ENCODE results near the gene LIN52. TPM values are rescaled to one million over a fixed set of nuclear protein-coding genes. Genes with fewer than 3 reads are reported as not detected.

Gene LIN52
- total and polyA plus RNA-seq, 2 of the 8 experiments (the other 6 are each of a cell fraction or from before 2014, with no cell fraction given) = 6.8 to 11.6 TPM

GRCh38 chr14:74248017-74248416 is 163.3 kb downstream of the LIN52 start (continued):
- TF ChIP-seq CTCF (IDR thresholded peaks at IDR 0.05; ENCODE audit: control extremely low read depth in 1 of 3, insufficient read depth in 1 of 3, low read depth in 1 of 3, low read length in 3 of 3) = no peak
- TF ChIP-seq TCF12 (IDR thresholded peaks at IDR 0.05; ENCODE audit: low read depth, low read length) = no peak
- no peak for TF ChIP-seq BRCA1 (IDR thresholded peaks at IDR 0.05; ENCODE audit: low read depth, low read length)

Data from H1 (cell line).